ENCODE results near the gene SLC6A11.

Gene SLC6A11

GRCh38 chr3:10816019-10816862, at the start of gene SLC6A11:
SLC6A11 (plus strand) TSS chr3:10816228; CDS start chr3:10816266, 38 bp downstream.
- Histone ChIP-seq H3K27me3 (ENCODE audit: low read depth) (peaks cover 2% of the 10 kb centered on the region; the same call in 1 of the 2 replicates), H3K36me3 (replicated peaks) (no peaks in the 10 kb centered on the region), H3K4me3 (no peak within 1 kb of the TSS), H3K9me3 (no peaks in the 10 kb centered on the region), H3K4me1 (no peaks in the 10 kb centered on the region)
- in situ Hi-C loops (cut with MboI; ENCODE audit: low sequenced_read_pairs) = no loop called here
- DNase-seq (ENCODE audit: low spot score in 2 of 2) = no peak

DNA sequence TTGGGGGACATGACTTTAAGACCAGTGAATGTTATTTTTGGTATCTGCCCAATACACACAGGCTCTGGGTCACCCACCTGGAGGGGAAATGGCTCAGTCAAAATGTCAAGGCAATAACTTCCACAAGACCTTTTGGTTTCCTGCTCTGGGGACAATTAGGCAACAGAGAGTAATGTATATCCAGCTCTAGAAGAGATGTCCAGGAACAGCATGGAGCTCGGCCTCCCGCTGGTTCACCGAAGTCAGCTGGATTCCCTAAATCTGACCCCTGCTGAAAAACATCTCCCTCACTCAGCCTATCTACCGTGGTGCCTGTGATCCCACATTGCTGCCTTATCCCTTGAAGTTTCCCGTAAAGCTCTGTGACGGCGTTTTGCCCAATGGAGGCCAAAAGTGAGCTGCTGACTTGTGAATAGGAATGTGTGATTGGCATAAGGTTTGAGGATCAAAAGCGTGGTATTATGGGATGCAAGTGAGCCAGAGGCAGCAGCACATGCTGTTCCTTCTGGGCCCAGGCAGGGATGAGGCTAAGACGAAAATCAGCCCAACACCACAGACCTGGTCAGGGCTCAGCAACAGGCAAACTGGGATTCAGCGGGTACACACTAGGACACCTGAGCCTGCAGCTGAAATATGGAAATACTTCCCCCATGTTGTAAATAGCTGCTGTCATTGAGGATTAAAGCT, 47.2 kb upstream of the SLC6A11 start:
- Histone ChIP-seq H3K27me3 (ENCODE audit: low read depth) (no peaks in the 10 kb centered on the region), H3K9me3 (no peaks in the 10 kb centered on the region), H3K36me3 (replicated peaks) (no peaks in the 10 kb centered on the region), H3K4me1 (no peaks in the 10 kb centered on the region), H3K4me3 (no peak overlapping the region)
- DNase-seq (ENCODE audit: low spot score in 2 of 2) = no peak
- in situ Hi-C loops (cut with MboI; ENCODE audit: low sequenced_read_pairs) = no loop called here

DNA sequence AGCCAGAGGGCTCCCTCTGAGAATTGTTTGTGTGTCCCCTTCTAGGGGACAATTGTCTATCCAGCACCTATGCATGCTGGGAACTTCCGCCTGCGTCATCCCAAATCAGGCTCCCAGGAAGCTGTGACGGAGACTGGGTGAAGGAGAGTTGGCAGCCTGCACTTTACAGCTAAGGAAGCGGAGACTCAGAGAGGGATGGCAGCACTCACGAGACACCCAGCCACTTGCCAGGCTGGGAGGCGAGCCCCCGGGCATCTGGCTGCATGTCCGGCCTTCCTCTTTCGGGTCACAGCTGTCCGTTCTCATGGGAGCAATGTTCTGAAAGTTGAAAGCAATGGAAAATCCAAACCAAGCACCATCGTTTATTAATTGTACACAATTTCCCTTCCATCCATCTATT, 45.5 kb upstream of the SLC6A11 start:
- Histone ChIP-seq H3K4me3 (no peak overlapping the region), H3K36me3 (replicated peaks) (no peaks in the 10 kb centered on the region), H3K27me3 (ENCODE audit: low read depth) (no peaks in the 10 kb centered on the region), H3K9me3 (no peaks in the 10 kb centered on the region), H3K4me1 (no peaks in the 10 kb centered on the region)
- no peak for DNase-seq (ENCODE audit: low spot score in 2 of 2)
- in situ Hi-C loops (cut with MboI; ENCODE audit: low sequenced_read_pairs) = no loop called here

DNA sequence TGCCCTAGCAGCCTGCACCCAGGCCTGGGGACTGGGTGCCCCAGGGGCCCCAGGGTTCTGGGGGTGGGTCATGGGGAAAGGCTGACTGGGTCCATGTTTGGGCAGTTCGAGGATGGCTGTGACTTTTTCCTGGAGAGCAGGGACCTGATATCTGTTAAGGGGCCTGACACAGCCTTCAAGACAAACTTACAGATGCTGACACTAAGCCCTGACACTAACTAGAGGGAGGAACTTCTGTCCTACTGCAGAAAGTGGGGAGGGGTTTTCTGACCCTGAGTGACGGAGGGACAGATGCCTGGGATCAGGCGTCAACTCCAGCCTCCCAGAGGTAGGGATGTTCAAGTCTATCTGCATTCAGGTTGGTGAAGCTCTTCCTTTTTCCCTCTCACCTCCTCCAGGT, 45.0 kb upstream of the SLC6A11 start:
- no peaks in the 10 kb centered on the region for H3K36me3 ChIP-seq (replicated peaks)
- no peak for DNase-seq (ENCODE audit: low spot score in 2 of 2)
- in situ Hi-C loops (cut with MboI; ENCODE audit: low sequenced_read_pairs) = no loop called here

GRCh38 chr3:10771486-10772270, 44.4 kb upstream of the SLC6A11 start:
- H3K9me3 ChIP-seq = no peaks in the 10 kb centered on the region
- no peak for DNase-seq (ENCODE audit: low spot score in 2 of 2)
- no peaks in the 10 kb centered on the region for H3K27me3 ChIP-seq (ENCODE audit: low read depth)
- H3K4me3 ChIP-seq = no peak overlapping the region
- no peaks in the 10 kb centered on the region for H3K4me1 ChIP-seq
- in situ Hi-C loops (cut with MboI; ENCODE audit: low sequenced_read_pairs) = no loop called here
- no peaks in the 10 kb centered on the region for H3K36me3 ChIP-seq (replicated peaks)

More for the DNA sequence above, 45.0 kb upstream of the SLC6A11 start:
- H3K9me3 ChIP-seq = no peaks in the 10 kb centered on the region
- H3K4me3 ChIP-seq = no peak overlapping the region
- H3K27me3 ChIP-seq (ENCODE audit: low read depth) = no peaks in the 10 kb centered on the region
- no peaks in the 10 kb centered on the region for H3K4me1 ChIP-seq

DNA sequence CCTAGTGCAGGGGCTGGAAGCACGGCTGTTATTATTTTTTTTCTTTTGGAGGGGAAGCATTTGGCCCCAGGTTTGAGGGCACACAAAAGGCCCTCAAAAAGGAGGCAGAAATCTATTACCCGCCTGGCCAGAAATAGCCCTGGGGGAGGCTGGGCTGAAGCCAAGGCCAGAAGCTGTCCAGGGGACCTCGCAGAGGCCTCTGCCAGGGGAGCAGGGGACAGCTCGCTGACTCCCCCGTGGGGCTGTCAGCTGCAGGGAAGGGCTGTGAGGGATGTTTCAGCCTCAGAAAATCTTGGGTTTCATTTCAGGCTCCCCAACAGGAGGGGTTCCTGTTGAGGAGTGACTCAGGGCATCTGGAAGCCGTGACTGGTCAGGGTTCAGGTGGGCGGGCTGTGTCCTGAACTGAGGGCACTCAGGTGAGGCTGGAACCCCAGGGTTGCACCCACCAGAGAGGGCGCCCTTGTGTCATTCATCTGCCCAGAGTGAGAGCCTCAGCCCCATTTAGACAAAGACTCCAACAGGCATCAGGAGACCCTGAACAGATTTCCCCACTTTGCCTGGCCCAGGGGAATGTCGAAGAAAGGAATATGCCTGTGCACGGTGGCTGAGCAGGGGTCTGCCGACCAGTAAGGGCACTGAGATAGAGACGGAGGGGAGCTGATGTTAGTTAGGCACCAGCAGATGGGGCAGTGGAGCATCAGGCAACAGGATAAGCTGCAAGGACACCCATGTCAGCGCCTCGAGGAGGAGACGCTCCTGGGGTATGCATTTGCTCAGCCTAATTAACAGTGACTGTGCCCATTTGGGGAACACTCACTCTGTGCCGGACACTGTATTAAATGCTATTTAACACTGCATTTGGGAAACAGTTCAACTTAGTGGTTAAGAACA, 43.5 kb upstream of the SLC6A11 start:
- no peaks in the 10 kb centered on the region for H3K36me3 ChIP-seq (replicated peaks)
- DNase-seq (ENCODE audit: low spot score in 2 of 2) = peak in 1 of 2 experiments; percentile 29
- H3K4me1 ChIP-seq = no peaks in the 10 kb centered on the region
- in situ Hi-C loops (cut with MboI; ENCODE audit: low sequenced_read_pairs) = no loop called here
- H3K27me3 ChIP-seq (ENCODE audit: low read depth) = no peaks in the 10 kb centered on the region
- H3K9me3 ChIP-seq = no peaks in the 10 kb centered on the region
- no peak overlapping the region for H3K4me3 ChIP-seq

- H3K4me1 ChIP-seq = no peaks in the 10 kb centered on the region
Measured at GRCh38 chr3:10774129-10774670, 41.8 kb upstream of the SLC6A11 start.

DNA sequence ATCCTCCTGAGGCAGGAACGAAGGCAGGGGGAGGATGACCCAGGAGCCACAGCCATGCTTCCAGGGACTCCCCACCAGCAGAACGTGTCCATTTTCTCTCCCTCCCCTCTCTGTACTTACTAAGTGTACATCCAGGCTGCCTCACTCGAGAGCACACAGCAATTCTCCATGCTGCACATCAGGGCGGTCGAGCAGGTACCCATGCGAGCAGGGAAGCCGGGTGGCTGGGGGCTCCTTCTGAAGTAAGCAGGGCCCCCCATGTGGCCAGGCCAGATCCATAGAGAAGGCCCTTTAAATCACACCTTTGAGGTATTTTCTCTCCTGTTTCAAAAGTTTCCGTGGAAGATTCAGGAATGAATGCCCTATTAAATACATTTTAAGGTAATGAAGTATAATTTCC, 41.2 kb upstream of the SLC6A11 start:
- no peak overlapping the region for H3K4me3 ChIP-seq
- no peak for DNase-seq (ENCODE audit: low spot score in 2 of 2)
- H3K27me3 ChIP-seq (ENCODE audit: low read depth) = no peaks in the 10 kb centered on the region
- H3K36me3 ChIP-seq (replicated peaks) = no peaks in the 10 kb centered on the region
- no peaks in the 10 kb centered on the region for H3K4me1 ChIP-seq
- H3K9me3 ChIP-seq = no peaks in the 10 kb centered on the region
- in situ Hi-C loops (cut with MboI; ENCODE audit: low sequenced_read_pairs) = no loop called here

More at GRCh38 chr3:10774129-10774670, 41.8 kb upstream of the SLC6A11 start:
- H3K36me3 ChIP-seq (replicated peaks) = no peaks in the 10 kb centered on the region
- in situ Hi-C loops (cut with MboI; ENCODE audit: low sequenced_read_pairs) = no loop called here
- no peaks in the 10 kb centered on the region for H3K9me3 ChIP-seq
- H3K4me3 ChIP-seq = no peak overlapping the region
- H3K27me3 ChIP-seq (ENCODE audit: low read depth) = no peaks in the 10 kb centered on the region
- no peak for DNase-seq (ENCODE audit: low spot score in 2 of 2)

GRCh38 chr3:10775259-10775658, 40.8 kb upstream of the SLC6A11 start:
- Histone ChIP-seq H3K4me3 (no peak overlapping the region), H3K4me1 (no peaks in the 10 kb centered on the region), H3K9me3 (no peaks in the 10 kb centered on the region), H3K36me3 (replicated peaks) (no peaks in the 10 kb centered on the region), H3K27me3 (ENCODE audit: low read depth) (no peaks in the 10 kb centered on the region)
- in situ Hi-C loops (cut with MboI; ENCODE audit: low sequenced_read_pairs) = no loop called here
- no peak for DNase-seq (ENCODE audit: low spot score in 2 of 2)

- Histone ChIP-seq H3K4me3 (no peak overlapping the region), H3K36me3 (replicated peaks) (no peaks in the 10 kb centered on the region), H3K27me3 (ENCODE audit: low read depth) (no peaks in the 10 kb centered on the region), H3K9me3 (no peaks in the 10 kb centered on the region), H3K4me1 (no peaks in the 10 kb centered on the region)
- DNase-seq (ENCODE audit: low spot score in 2 of 2) = no peak
- in situ Hi-C loops (cut with MboI; ENCODE audit: low sequenced_read_pairs) = no loop called here
Measured at GRCh38 chr3:10775828-10776227, 40.2 kb upstream of the SLC6A11 start.

DNA sequence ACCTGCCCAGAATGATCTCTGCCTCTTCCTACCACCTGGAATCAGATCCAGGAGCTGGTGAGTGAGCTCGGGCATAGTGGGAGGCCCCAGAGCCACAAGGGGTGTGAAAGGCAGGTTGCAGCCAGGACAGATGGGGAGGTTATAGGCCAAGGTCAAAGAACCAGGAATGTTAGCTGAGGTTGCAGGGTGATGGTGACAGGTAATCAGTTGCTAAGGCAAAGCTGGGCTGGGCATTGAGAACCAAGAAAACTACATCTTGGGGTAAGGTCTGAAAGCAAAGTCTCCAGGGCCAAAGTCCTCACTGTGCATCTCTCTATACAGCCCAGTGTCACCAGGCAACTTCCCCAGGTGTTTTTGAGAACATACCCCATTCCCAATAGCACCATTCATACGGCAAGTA, 38.4 kb upstream of the SLC6A11 start:
- no peak for DNase-seq (ENCODE audit: low spot score in 2 of 2)
- in situ Hi-C loops (cut with MboI; ENCODE audit: low sequenced_read_pairs) = no loop called here
- Histone ChIP-seq H3K9me3 (no peaks in the 10 kb centered on the region), H3K4me1 (no peaks in the 10 kb centered on the region), H3K4me3 (no peak overlapping the region), H3K36me3 (replicated peaks) (no peaks in the 10 kb centered on the region), H3K27me3 (ENCODE audit: low read depth) (no peaks in the 10 kb centered on the region)

DNA sequence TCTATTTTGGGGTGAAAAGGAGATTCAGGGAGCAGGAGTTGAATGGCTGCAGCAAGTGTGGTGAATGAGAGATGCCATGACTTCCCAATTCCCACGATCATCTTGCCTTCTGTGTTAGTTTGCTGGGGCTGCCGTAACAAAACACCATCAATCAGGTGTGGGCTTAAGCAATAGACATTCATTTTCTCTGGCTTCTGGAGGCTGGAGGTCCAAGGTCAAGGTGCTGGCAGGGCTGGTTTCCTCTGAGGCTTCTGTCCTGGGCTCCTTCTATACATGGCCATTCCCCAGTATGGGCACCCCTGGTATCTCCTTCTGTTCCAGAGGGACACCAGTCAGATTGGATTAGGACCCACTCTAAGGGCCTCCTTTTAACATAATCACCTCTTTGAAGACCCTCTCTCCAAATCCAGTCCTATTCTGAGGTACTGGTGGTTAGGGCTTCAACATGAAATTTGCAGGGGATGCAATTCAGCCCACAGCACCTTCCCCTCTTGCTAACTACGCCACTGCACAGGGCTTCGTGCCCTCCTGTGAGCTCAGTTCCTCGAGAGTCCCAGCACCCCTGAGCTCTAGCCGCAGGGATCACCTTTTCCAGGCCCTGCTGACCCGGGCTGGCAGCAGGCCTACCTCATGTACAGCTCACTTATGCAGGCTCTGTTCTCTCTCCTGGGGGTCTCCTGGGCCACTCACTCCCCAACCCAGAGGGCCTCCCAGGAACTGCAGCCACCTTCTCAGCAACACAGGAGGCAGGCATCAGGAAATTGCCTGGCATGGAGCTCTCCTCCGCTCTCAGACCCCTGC, 37.3 kb upstream of the SLC6A11 start:
- H3K4me1 ChIP-seq = no peaks in the 10 kb centered on the region
- no peaks in the 10 kb centered on the region for H3K27me3 ChIP-seq (ENCODE audit: low read depth)
- no peak for DNase-seq (ENCODE audit: low spot score in 2 of 2)
- H3K4me3 ChIP-seq = no peak overlapping the region
- in situ Hi-C loops (cut with MboI; ENCODE audit: low sequenced_read_pairs) = no loop called here
- H3K9me3 ChIP-seq = no peaks in the 10 kb centered on the region
- H3K36me3 ChIP-seq (replicated peaks) = no peaks in the 10 kb centered on the region

Data from HAP-1 (cell line).